ENCODE measurements around the gene CASD1. TPM values are rescaled to one million over a fixed set of nuclear protein-coding genes. Genes with fewer than 3 reads are reported as not detected.
A peak's percentile ranks its signal among the peaks of the same experiment; 100 is the strongest.

Gene CASD1
- total and polyA plus RNA-seq, 10 of the 15 experiments (the other 5 are each of a cell fraction or from before 2014, with no cell fraction given), result 4.0 to 18.6 (median 10.7) TPM

DNA sequence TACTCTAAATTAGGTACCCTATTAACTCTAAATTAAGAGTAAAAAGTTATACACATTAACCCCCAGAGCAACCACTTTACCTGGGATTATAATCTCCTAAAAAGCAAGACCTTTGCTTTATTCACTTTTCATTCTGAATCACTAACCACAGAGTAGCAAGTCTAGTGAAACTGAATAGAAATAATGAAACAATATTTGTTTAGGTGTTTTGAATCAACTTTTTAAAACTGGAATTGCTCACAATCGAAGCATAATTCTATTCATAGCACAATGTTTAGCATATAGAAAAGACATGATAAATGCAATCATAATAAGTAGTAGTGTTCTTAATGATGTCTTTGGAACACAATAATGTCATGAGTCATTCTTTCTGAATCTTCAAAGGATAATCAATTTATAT is 37.0 kb upstream of the CASD1 start (continued):
- TF ChIP-seq JUNB (IDR thresholded peaks at IDR 0.05), result peak; percentile 61
- no peak for TF ChIP-seq SMC3 (IDR thresholded peaks at IDR 0.05; ENCODE audit: borderline replicate concordance, low read length)

DNA sequence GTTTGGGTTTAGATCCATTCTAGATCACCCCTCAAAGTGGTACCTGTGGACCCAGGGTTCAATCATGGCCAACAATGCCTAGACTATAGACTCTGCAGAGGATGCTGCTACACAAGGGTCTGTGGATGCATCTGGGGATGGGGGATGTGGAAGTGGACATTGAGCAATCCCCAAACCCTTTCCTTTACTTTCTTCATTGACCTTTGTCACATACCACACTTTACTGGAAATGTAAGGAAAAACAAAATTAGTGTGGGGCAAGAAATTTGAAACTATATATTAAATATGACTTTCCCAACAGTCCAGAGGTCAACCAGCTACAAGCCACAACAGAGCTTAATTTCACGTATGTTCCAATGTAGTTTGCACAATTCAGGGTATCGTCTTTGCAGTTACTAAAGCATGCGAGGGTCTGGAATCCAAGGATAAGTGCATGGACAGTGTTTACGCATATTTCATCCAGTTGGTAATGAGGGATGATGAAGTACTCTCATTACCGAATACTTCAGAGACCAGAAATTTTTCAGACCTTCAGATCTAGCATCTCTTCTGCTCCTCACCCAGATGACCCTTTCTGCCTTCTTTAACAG is 33.3 kb upstream of the CASD1 start:
- in situ Hi-C loops (cut with MboI) (no loop called here), intact Hi-C loops (cut with micrococcal nuclease; ENCODE audit: unreplicated experiment) (no loop called here)
- Histone ChIP-seq H2AFZ (ENCODE audit: control insufficient read depth, low read depth, low read length) (no peak overlapping the region), H3K4me1 (ENCODE audit: control insufficient read depth, insufficient read depth, low read length) (no peaks in the 10 kb centered on the region), H3K27ac (ENCODE audit: control insufficient read depth, insufficient read depth) (no peak overlapping the region), H3K79me2 (ENCODE audit: control insufficient read depth, insufficient read depth, low read length) (no peaks in the 10 kb centered on the region), H3K27me3 (replicated peaks in 1 of 2; ENCODE audit: control insufficient read depth in 2 of 2, insufficient read depth in 2 of 2, low read length in 1 of 2) (no peaks in the 10 kb centered on the region), H3K4me3 (no peak overlapping the region), H3K9ac (ENCODE audit: control insufficient read depth, insufficient read depth, low read length) (no peak overlapping the region), H3K4me2 (ENCODE audit: control insufficient read depth, insufficient read depth) (no peak overlapping the region), H3K36me3 (ENCODE audit: control insufficient read depth in 2 of 2, insufficient read depth in 2 of 2, low read length in 1 of 2) (no peaks in the 10 kb centered on the region), H3K9me3 (replicated peaks; ENCODE audit: control insufficient read depth, insufficient read depth, low read length) (no peaks in the 10 kb centered on the region), H4K20me1 (ENCODE audit: control insufficient read depth, insufficient read depth) (no peaks in the 10 kb centered on the region)
- ATAC-seq (no peak), FAIRE-seq (no peak), DNase-seq (ENCODE audit: low read depth, low spot score) (no peak)
- ChIA-PET CTCF (no interaction called here), RAD21 (ENCODE audit: unreplicated experiment) (no interaction called here), SMC1A (ENCODE audit: uncharacterized antibody, unreplicated experiment) (interaction anchor here (1.2 to 1.3 kb wide), 2 partner anchors 8 to 588 kb away, joined by 3 read pairs; no protein-coding TSS in a partner anchor), POLR2A (no interaction called here)
- BruUV-seq (replicated peaks), result no TSS peak
- TF ChIP-seq SUPT20H (IDR thresholded peaks at IDR 0.05; ENCODE audit: borderline replicate concordance, control insufficient read depth, low read depth, low read length) (no peak), FOS (IDR thresholded peaks at IDR 0.05; ENCODE audit: borderline replicate concordance, extremely low read depth, insufficient read length) (no peak), MYB (IDR thresholded peaks at IDR 0.05; ENCODE audit: borderline replicate concordance, low read depth, low read length) (no peak), DPF2 (IDR thresholded peaks at IDR 0.05) (no peak), ZNF207 (IDR thresholded peaks at IDR 0.05; ENCODE audit: borderline replicate concordance) (no peak), LARP7 (IDR thresholded peaks at IDR 0.05) (no peak), SP1 (IDR thresholded peaks at IDR 0.05; ENCODE audit: low read depth, low read length) (no peak), RFX5 (IDR thresholded peaks at IDR 0.05; ENCODE audit: low read depth, low read length) (no peak), ZNF24 (IDR thresholded peaks at IDR 0.05) (no peak), CEBPB (IDR thresholded peaks at IDR 0.05; ENCODE audit: borderline replicate concordance in 1 of 2, low read depth in 2 of 2, low read length in 2 of 2) (no peak), BRCA1 (IDR thresholded peaks at IDR 0.05; ENCODE audit: low read depth, low read length) (no peak), TBL1XR1 (IDR thresholded peaks at IDR 0.05; ENCODE audit: low read depth, low read length) (no peak)
- TF ChIP-seq, protein P1, sequence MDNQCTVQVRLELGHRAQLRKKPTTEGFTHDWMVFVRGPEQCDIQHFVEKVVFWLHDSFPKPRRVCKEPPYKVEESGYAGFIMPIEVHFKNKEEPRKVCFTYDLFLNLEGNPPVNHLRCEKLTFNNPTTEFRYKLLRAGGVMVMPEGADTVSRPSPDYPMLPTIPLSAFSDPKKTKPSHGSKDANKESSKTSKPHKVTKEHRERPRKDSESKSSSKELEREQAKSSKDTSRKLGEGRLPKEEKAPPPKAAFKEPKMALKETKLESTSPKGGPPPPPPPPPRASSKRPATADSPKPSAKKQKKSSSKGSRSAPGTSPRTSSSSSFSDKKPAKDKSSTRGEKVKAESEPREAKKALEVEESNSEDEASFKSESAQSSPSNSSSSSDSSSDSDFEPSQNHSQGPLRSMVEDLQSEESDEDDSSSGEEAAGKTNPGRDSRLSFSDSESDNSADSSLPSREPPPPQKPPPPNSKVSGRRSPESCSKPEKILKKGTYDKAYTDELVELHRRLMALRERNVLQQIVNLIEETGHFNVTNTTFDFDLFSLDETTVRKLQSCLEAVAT (IDR thresholded peaks at IDR 0.05), result no peak
- TF ChIP-seq, protein P2, sequence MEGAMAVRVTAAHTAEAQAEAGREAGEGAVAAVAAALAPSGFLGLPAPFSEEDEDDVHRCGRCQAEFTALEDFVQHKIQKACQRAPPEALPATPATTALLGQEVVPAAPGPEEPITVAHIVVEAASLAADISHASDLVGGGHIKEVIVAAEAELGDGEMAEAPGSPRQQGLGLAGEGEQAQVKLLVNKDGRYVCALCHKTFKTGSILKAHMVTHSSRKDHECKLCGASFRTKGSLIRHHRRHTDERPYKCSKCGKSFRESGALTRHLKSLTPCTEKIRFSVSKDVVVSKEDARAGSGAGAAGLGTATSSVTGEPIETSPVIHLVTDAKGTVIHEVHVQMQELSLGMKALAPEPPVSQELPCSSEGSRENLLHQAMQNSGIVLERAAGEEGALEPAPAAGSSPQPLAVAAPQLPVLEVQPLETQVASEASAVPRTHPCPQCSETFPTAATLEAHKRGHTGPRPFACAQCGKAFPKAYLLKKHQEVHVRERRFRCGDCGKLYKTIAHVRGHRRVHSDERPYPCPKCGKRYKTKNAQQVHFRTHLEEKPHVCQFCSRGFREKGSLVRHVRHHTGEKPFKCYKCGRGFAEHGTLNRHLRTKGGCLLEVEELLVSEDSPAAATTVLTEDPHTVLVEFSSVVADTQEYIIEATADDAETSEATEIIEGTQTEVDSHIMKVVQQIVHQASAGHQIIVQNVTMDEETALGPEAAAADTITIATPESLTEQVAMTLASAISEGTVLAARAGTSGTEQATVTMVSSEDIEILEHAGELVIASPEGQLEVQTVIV (IDR thresholded peaks at IDR 0.05; ENCODE audit: borderline replicate concordance, partially characterized antibody), result no peak
- TF ChIP-seq, protein P3, sequence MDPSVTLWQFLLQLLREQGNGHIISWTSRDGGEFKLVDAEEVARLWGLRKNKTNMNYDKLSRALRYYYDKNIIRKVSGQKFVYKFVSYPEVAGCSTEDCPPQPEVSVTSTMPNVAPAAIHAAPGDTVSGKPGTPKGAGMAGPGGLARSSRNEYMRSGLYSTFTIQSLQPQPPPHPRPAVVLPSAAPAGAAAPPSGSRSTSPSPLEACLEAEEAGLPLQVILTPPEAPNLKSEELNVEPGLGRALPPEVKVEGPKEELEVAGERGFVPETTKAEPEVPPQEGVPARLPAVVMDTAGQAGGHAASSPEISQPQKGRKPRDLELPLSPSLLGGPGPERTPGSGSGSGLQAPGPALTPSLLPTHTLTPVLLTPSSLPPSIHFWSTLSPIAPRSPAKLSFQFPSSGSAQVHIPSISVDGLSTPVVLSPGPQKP (IDR thresholded peaks at IDR 0.05; ENCODE audit: low read depth, low read length), result no peak
- 68% methylated on average over 5 of the region's 5 CpGs for WGBS (ENCODE audit: insufficient coverage, insufficient replicate concordance, low lambda C conversion rate, missing lambda C conversion rate)

All from GM12878 (cell line).